ENCODE measurements around the gene SUPT5H.

SUPT5H gene

GRCh38 chr19:39411081-39411831 is 34.1 kb upstream of the SUPT5H start:
- H3K4me3 ChIP-seq (ENCODE audit: low read depth in 1 of 2, low read length in 2 of 2) = peak overlapping the region; percentile 57 to 61
- H3K9me3 ChIP-seq (ENCODE audit: control insufficient read depth in 1 of 2, low read length in 2 of 2) = no peaks in the 10 kb centered on the region
- H3K27me3 ChIP-seq (ENCODE audit: low read depth, low read length) = no peaks in the 10 kb centered on the region
- peaks cover 0 to 36% of the 10 kb centered on the region in 2 donors for H3K4me1 ChIP-seq (ENCODE audit: control insufficient read depth in 1 of 2, insufficient read depth in 2 of 2, low read length in 2 of 2)
- peak overlapping the region; percentile 99 for H3K27ac ChIP-seq (ENCODE audit: low read length)
- H3K36me3 ChIP-seq (ENCODE audit: control insufficient read depth in 1 of 2, insufficient read depth in 2 of 2, low read length in 2 of 2) = peaks cover 17 to 22% of the 10 kb centered on the region in 2 donors

GRCh38 chr19:39411832-39412099 is 33.6 kb upstream of the SUPT5H start:
- peak overlapping the region; percentile 99 for H3K27ac ChIP-seq (ENCODE audit: low read length)
- H3K27me3 ChIP-seq (ENCODE audit: low read depth, low read length) = no peaks in the 10 kb centered on the region
- no peaks in the 10 kb centered on the region for H3K9me3 ChIP-seq (ENCODE audit: control insufficient read depth in 1 of 2, low read length in 2 of 2)
- peak overlapping the region; percentile 57 to 61 for H3K4me3 ChIP-seq (ENCODE audit: low read depth in 1 of 2, low read length in 2 of 2)
- peaks cover 0 to 41% of the 10 kb centered on the region in 2 donors for H3K4me1 ChIP-seq (ENCODE audit: control insufficient read depth in 1 of 2, insufficient read depth in 2 of 2, low read length in 2 of 2)
- H3K36me3 ChIP-seq (ENCODE audit: control insufficient read depth in 1 of 2, insufficient read depth in 2 of 2, low read length in 2 of 2) = peaks cover 17 to 21% of the 10 kb centered on the region in 2 donors

DNA sequence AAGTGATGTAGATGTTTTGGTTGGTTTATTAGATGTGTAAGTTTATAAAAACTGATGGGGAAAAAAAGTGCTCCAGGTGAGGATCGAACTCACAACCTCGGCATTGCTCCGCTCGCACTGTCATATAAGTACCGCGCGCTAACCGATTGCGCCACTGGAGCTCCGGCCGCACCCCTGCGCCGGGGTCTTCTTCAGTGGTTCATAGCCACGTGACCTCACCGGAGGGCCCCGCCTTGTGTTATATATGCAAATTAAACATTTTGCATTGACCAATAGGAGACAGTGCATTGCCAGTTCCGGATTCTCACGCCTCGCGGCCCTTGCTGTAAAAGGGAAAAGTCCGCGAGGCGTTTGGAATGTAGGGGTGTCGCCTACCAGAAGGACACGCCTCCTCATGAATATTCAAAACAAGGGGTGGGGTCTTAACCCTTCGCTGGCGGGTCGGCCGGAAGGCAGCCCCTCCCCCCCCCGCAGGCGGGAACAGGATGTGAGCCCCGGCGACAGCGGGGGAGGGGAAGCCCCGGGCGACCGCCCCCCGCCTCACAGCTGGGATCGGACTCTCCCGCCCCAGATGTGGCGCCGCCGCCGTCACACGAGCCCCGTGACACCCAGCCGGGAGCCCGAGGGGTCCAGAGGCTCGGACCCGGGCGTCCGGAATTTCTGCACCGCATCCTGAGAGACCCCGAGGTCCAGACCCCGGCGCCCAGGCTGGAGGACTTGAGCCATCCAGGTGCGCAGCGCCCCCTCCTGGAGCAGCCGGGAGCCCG is 33.1 kb upstream of the SUPT5H start, which contains the start of gene PLEKHG2:
PLEKHG2 (plus strand) TSS at position 570 of the 767 bp plus-strand sequence. CDS start 1,418 bp downstream, outside the sequence.
- H3K27me3 ChIP-seq (ENCODE audit: low read depth, low read length) = no peaks in the 10 kb centered on the region
- H3K9me3 ChIP-seq (ENCODE audit: control insufficient read depth in 1 of 2, low read length in 2 of 2) = no peaks in the 10 kb centered on the region
- peak within 1 kb of the TSS; percentile 73 to 81 for H3K4me3 ChIP-seq (ENCODE audit: low read depth in 1 of 2, low read length in 2 of 2)
- H3K36me3 ChIP-seq (ENCODE audit: control insufficient read depth in 1 of 2, insufficient read depth in 2 of 2, low read length in 2 of 2) = peaks cover 16 to 17% of the 10 kb centered on the region in 2 donors
- H3K4me1 ChIP-seq (ENCODE audit: control insufficient read depth in 1 of 2, insufficient read depth in 2 of 2, low read length in 2 of 2) = peaks cover 0 to 43% of the 10 kb centered on the region in 2 donors
- H3K27ac ChIP-seq (ENCODE audit: low read length) = peak within 1 kb of the TSS; percentile 99

DNA sequence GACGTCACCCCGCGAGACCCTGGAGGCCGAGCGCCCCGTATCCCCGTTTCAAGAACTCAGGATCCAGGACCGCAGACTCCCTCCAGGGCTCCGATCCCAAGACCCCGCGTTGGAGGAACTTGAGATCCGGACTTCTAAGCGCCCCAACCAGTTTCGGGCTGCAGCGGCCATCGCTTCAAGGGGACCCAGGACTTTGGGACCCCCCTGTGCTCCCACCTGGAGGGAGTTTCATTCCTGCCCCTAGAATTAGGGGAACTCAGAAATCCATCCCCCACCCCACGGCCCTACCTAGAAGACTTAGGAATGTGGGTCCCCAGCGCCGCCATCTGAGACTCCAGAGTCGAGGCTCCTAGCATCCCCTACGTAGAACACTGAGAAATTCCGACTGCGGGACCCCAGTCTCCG is 32.5 kb upstream of the SUPT5H start:
- H3K36me3 ChIP-seq (ENCODE audit: control insufficient read depth in 1 of 2, insufficient read depth in 2 of 2, low read length in 2 of 2) = peaks cover 11 to 14% of the 10 kb centered on the region in 2 donors

DNA sequence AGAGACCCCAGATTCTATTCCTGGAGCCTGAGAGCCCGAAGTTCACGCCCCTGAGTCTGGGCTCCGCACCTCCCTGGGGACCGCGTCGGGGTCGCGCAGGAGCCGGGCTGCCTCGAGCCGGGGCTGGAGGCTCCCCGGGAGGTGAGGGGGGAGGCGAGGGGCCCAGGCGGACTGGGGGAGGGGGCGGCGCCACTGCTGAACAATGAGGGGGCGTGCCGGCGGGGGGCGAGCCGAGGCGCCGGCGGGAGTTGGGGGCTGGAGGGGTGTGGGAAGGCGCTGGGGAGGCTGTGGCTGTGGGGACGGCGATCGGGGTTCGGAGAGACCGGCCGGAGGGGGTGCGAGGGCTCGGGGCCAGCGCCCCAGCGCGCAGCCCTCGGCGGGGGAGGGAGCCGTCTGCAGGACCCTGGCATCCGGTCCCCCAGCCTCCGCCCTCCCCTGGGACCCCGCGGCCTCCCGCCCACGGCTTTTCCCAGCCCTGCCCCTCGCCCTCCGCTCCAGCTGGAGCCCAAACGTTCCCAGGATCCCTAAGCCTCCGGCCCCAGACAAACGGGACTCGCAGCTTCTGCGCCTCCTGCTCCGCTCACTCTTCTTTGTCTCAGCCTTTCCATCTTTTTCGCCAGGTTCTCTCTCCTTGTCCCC is 32.0 kb upstream of the SUPT5H start:
- Histone ChIP-seq H3K27ac (ENCODE audit: low read length) (peak overlapping the region; percentile 74), H3K27me3 (ENCODE audit: low read depth, low read length) (no peaks in the 10 kb centered on the region), H3K36me3 (ENCODE audit: control insufficient read depth in 1 of 2, insufficient read depth in 2 of 2, low read length in 2 of 2) (peaks cover 6 to 11% of the 10 kb centered on the region in 2 donors), H3K9me3 (ENCODE audit: control insufficient read depth in 1 of 2, low read length in 2 of 2) (no peaks in the 10 kb centered on the region), H3K4me1 (ENCODE audit: control insufficient read depth in 1 of 2, insufficient read depth in 2 of 2, low read length in 2 of 2) (peaks cover 0 to 43% of the 10 kb centered on the region in 2 donors), H3K4me3 (ENCODE audit: low read depth in 1 of 2, low read length in 2 of 2) (peak overlapping the region; percentile 73 to 81)

More for the DNA sequence above, 32.5 kb upstream of the SUPT5H start:
- H3K9me3 ChIP-seq (ENCODE audit: control insufficient read depth in 1 of 2, low read length in 2 of 2) = no peaks in the 10 kb centered on the region
- peak overlapping the region; percentile 73 to 81 for H3K4me3 ChIP-seq (ENCODE audit: low read depth in 1 of 2, low read length in 2 of 2)
- H3K27me3 ChIP-seq (ENCODE audit: low read depth, low read length) = no peaks in the 10 kb centered on the region
- H3K27ac ChIP-seq (ENCODE audit: low read length) = peak overlapping the region; percentile 74
- peaks cover 0 to 43% of the 10 kb centered on the region in 2 donors for H3K4me1 ChIP-seq (ENCODE audit: control insufficient read depth in 1 of 2, insufficient read depth in 2 of 2, low read length in 2 of 2)

DNA sequence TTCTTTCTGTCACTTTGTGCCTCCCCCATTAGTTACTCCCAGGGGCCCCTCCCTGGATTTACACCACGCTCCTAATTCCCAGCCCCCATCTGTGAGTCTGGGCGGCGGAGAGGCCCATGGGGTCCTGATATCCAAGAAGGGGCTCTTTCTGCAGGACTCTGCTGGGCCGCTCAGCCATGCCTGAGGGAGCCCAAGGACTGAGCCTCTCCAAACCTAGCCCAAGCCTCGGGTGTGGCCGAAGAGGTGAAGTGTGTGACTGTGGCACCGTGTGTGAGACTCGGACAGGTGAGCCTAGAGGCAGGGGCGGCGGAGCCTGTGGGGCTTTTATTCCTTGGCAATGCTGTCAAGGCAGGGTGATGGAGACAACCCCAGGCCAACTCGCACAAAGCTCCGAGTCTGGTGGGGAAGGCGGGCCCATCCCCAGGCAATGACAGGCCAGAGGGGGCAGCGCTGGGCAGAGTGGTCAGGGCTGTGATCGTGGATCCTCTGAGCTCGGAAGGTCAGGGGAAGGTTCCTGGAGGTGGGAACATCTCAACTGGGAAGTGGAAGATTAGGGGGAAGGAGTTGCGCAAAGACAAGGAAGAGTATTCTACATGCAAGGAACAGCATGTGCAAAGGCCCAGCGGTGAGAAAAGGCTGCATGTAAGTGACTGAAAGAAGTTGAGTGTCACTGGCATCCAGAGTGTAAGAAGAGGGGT is 31.3 kb upstream of the SUPT5H start:
- H3K4me3 ChIP-seq (ENCODE audit: low read depth in 1 of 2, low read length in 2 of 2) = peak overlapping the region; percentile 73 to 81
- H3K27ac ChIP-seq (ENCODE audit: low read length) = peak overlapping the region; percentile 72
- H3K4me1 ChIP-seq (ENCODE audit: control insufficient read depth in 1 of 2, insufficient read depth in 2 of 2, low read length in 2 of 2) = peaks cover 0 to 43% of the 10 kb centered on the region in 2 donors
- peaks cover 0 to 12% of the 10 kb centered on the region in 2 donors for H3K36me3 ChIP-seq (ENCODE audit: control insufficient read depth in 1 of 2, insufficient read depth in 2 of 2, low read length in 2 of 2)
- no peaks in the 10 kb centered on the region for H3K27me3 ChIP-seq (ENCODE audit: low read depth, low read length)
- H3K9me3 ChIP-seq (ENCODE audit: control insufficient read depth in 1 of 2, low read length in 2 of 2) = no peaks in the 10 kb centered on the region

DNA sequence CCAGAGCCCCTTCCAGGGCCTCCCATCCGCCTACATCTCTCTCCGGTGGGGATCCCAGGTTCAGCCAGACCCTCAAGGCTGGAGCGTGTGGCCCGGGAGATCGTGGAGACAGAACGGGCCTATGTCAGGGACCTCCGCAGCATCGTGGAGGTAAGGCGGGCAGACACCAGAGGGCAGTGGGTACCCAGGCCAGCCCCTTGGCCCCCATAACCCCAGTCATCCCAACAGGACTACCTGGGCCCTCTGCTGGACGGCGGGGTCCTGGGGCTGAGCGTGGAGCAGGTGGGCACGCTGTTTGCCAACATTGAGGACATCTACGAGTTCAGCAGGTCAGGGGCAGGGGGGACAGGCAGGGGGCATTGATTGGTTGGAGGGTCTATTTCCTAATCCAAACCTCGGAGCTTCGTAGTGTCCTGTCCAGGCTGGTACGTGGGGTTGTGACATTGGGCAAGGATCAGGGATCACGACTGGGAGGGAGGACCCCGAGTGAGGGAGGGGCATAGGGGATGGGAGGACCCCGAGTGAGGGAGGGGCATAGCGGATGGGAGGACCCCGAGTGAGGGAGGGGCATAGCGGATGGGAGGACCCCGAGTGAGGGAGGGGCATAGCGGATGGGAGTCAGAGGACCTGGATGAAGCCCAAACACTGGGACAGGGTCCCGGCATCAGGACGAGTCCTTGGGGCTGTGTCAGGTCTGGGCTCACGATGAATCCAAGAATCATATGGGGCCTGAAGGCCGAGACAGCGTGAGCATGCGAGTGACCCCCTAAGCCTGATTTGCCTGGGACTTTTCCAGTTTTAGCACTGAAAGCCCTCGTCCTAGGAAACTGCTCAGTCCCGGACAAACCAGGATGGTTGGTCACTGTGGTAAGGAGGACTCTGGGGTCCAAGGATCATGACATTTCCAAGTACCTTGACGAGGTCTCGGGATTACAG is 30.0 kb upstream of the SUPT5H start:
- H3K27me3 ChIP-seq (ENCODE audit: low read depth, low read length) = no peaks in the 10 kb centered on the region
- no peak overlapping the region for H3K27ac ChIP-seq (ENCODE audit: low read length)
- H3K4me3 ChIP-seq (ENCODE audit: low read depth in 1 of 2, low read length in 2 of 2) = peak overlapping the region; percentile 73 to 81

DNA sequence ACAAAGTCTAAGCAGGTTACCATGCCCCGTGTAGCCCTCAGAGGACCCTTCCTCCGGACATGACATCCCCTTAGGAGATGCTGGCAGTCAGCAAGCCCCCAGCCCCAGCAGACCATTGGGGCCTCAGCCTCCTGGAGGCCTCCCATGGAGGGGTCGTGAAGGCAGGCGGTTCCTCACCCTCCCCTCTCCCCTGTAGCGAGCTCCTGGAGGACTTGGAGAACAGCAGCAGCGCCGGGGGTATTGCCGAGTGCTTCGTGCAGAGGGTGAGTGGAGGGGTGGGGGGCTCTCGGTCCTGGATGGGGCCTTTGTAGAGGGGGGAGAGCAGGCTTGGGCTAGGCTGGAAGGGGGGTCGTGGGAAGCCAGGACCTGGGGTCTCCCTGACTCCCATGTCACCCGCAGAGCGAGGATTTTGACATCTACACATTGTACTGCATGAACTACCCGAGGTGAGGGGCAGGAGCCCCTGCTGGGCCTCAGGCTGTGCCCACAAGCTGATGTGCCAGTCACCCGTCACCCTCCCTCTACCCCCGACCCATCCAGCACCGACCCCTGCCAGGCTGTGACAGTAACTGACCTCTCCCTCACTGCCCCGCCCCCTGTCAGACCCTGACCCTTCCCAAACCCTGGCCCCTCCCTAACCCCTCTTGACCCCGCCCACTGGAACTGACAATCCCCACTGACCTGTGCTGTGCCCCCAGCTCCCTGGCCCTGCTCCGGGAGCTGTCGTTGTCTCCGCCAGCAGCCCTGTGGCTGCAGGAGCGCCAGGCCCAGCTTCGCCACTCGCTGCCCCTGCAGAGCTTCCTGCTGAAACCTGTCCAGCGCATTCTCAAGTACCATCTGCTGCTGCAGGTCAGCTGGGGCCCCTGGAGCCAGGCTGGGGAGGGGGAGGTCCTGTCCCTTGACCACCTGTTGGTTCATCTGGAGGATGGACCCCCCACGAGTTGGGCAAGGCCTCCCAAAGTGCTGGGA is 28.9 kb upstream of the SUPT5H start:
- Histone ChIP-seq H3K36me3 (ENCODE audit: control insufficient read depth in 1 of 2, insufficient read depth in 2 of 2, low read length in 2 of 2) (peaks cover 0 to 28% of the 10 kb centered on the region in 2 donors), H3K4me3 (ENCODE audit: low read depth in 1 of 2, low read length in 2 of 2) (no peak overlapping the region), H3K9me3 (ENCODE audit: control insufficient read depth in 1 of 2, low read length in 2 of 2) (no peaks in the 10 kb centered on the region), H3K27me3 (ENCODE audit: low read depth, low read length) (no peaks in the 10 kb centered on the region), H3K27ac (ENCODE audit: low read length) (no peak overlapping the region), H3K4me1 (ENCODE audit: control insufficient read depth in 1 of 2, insufficient read depth in 2 of 2, low read length in 2 of 2) (peaks cover 0 to 37% of the 10 kb centered on the region in 2 donors)

More for the DNA sequence above, 30.0 kb upstream of the SUPT5H start:
- Histone ChIP-seq H3K9me3 (ENCODE audit: control insufficient read depth in 1 of 2, low read length in 2 of 2) (no peaks in the 10 kb centered on the region), H3K36me3 (ENCODE audit: control insufficient read depth in 1 of 2, insufficient read depth in 2 of 2, low read length in 2 of 2) (peaks cover 0 to 18% of the 10 kb centered on the region in 2 donors), H3K4me1 (ENCODE audit: control insufficient read depth in 1 of 2, insufficient read depth in 2 of 2, low read length in 2 of 2) (peaks cover 0 to 43% of the 10 kb centered on the region in 2 donors)

DNA sequence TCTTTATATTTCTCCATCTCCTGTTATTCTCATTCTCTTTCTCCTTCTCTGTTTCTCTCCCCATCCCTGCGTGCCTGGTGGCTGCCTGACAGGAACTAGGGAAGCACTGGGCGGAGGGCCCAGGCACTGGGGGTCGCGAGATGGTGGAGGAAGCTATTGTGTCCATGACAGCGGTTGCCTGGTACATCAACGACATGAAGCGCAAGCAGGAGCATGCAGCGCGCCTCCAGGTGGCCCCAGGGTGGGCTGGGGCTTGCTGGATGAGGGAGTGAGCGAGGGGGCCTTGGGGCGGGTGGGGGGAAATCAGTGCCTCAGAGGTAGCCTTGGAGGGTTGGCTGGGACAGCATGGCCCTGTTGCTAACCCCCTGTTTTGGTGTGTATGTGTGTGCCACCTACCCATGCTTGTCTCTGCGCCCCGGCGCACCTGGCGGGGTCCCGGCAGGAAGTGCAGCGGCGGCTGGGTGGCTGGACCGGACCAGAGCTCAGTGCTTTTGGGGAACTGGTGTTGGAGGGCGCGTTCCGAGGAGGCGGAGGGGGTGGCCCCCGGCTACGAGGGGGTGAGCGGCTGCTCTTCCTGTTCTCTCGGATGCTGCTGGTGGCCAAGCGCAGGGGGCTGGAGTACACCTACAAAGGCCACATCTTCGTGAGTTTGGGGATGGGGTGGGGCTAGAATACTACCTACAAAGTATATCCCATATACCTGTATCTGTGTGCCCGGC is 27.8 kb upstream of the SUPT5H start:
- Histone ChIP-seq H3K27ac (ENCODE audit: low read length) (no peak overlapping the region), H3K4me1 (ENCODE audit: control insufficient read depth in 1 of 2, insufficient read depth in 2 of 2, low read length in 2 of 2) (peaks cover 0 to 34% of the 10 kb centered on the region in 2 donors), H3K27me3 (ENCODE audit: low read depth, low read length) (no peaks in the 10 kb centered on the region), H3K36me3 (ENCODE audit: control insufficient read depth in 1 of 2, insufficient read depth in 2 of 2, low read length in 2 of 2) (peaks cover 0 to 37% of the 10 kb centered on the region in 2 donors), H3K4me3 (ENCODE audit: low read depth in 1 of 2, low read length in 2 of 2) (no peak overlapping the region), H3K9me3 (ENCODE audit: control insufficient read depth in 1 of 2, low read length in 2 of 2) (no peaks in the 10 kb centered on the region)

All from muscle layer of duodenum (tissue), 2 donors.